ENCODE data around the gene CCNL2. TPM values are rescaled to one million over a fixed set of nuclear protein-coding genes. Genes with fewer than 3 reads are reported as not detected.

CCNL2 gene
- total and polyA plus RNA-seq, 2 experiments from 2014 or later, result 115 to 146 TPM

DNA sequence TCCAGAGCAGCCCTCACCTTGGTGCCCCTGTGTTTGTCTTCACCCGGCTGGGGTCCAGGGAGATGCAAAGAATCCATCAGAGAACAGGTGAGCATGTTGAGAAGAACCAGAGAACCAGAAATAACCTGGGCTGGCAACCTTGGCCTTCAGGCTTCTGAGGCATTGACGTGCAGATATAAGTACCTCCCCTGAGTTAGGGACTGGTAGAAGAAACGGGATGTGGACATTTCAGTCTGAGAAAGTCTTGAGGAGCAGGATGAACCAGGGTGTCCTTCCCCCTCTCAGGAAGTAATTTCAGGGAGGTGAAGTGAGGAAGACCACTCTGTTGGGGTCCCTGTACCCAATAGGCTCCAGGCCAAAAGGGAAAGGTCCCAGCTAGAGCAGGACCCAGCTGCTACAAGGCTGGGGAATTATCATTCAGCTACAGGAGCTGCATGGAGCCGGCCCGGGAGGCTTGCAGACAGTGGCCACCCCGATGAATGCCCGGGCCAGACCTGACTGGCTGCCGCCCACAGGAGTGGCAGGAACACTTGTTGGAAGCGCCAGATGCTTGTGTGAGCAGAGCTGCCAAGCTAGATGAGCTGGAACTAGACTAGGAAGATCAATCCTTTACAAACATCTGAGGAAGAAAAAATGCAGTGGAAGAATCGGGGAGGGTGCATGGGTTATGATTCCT is 22.4 kb downstream of the CCNL2 start (continued):
- TF ChIP-seq, protein P1, sequence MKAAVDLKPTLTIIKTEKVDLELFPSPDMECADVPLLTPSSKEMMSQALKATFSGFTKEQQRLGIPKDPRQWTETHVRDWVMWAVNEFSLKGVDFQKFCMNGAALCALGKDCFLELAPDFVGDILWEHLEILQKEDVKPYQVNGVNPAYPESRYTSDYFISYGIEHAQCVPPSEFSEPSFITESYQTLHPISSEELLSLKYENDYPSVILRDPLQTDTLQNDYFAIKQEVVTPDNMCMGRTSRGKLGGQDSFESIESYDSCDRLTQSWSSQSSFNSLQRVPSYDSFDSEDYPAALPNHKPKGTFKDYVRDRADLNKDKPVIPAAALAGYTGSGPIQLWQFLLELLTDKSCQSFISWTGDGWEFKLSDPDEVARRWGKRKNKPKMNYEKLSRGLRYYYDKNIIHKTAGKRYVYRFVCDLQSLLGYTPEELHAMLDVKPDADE (IDR thresholded peaks at IDR 0.05), result no peak
- TF ChIP-seq POLR2AphosphoS5 (IDR thresholded peaks at IDR 0.05; ENCODE audit: low read depth) (no peak), CREB1 (CRISPR knock-in tag; IDR thresholded peaks at IDR 0.05; ENCODE audit: low read depth) (no peak)

- no peak within 1 kb of the TSS for H2AFZ ChIP-seq
- H4K20me1 ChIP-seq (replicated peaks; ENCODE audit: insufficient read depth), result peaks cover 12% of the 10 kb centered on the region
- peaks cover 7% of the 10 kb centered on the region for H3K4me1 Mint-ChIP-seq
- H3K4me2 ChIP-seq, result peak within 1 kb of the TSS; percentile 88
- no peaks in the 10 kb centered on the region for H3K9me2 ChIP-seq (ENCODE audit: insufficient read depth)
- peak within 1 kb of the TSS; percentile 94 for H3K27ac ChIP-seq (ENCODE audit: low read depth)
- peak within 1 kb of the TSS; percentile 96 for H3K4me3 ChIP-seq
- no peaks in the 10 kb centered on the region for H3K36me3 ChIP-seq (ENCODE audit: insufficient read depth)
- no peaks in the 10 kb centered on the region for H3K27me3 ChIP-seq (ENCODE audit: insufficient read depth)
- H3K27me3 Mint-ChIP-seq (ENCODE audit: insufficient read depth, low read depth, poor library complexity), result peaks cover 5% of the 10 kb centered on the region
- H3K79me2 ChIP-seq (replicated peaks; ENCODE audit: insufficient read depth), result peaks cover 21% of the 10 kb centered on the region
- ATAC-seq (peak; percentile 87), DNase-seq (ENCODE audit: low spot score) (peak; percentile 100)
- H3F3A ChIP-seq (replicated peaks; ENCODE audit: low read depth), result peaks cover 19% of the 10 kb centered on the region
- H3K9me3 Mint-ChIP-seq, result no peaks in the 10 kb centered on the region; the same call in 2 of the 3 replicates
- peaks cover 9% of the 10 kb centered on the region for H3K4me1 ChIP-seq (ENCODE audit: insufficient read depth)
- peak within 1 kb of the TSS; percentile 90 for H3K4me3 Mint-ChIP-seq
- peaks cover 9% of the 10 kb centered on the region; the same call in 2 of the 3 replicates for H3K36me3 Mint-ChIP-seq (ENCODE audit: low read depth)
- peak within 1 kb of the TSS; percentile 98 for H3K27ac Mint-ChIP-seq
- TF ChIP-seq ZNF331 (CRISPR knock-in tag; IDR thresholded peaks at IDR 0.05; ENCODE audit: low read depth) (peak; percentile 42), NANOG (IDR thresholded peaks at IDR 0.05; ENCODE audit: borderline replicate concordance) (no peak), EZH2phosphoT487 (IDR thresholded peaks at IDR 0.05; ENCODE audit: unreplicated experiment) (no peak), ZNF114 (CRISPR knock-in tag; IDR thresholded peaks at IDR 0.05) (peak; percentile 82; the same call in 1 of the 2 replicates), POLR2AphosphoS5 (IDR thresholded peaks at IDR 0.05; ENCODE audit: low read depth) (peak; percentile 81), CREB1 (CRISPR knock-in tag; IDR thresholded peaks at IDR 0.05; ENCODE audit: low read depth) (peak; percentile 93), ZNF462 (CRISPR knock-in tag; IDR thresholded peaks at IDR 0.05) (no peak)
- TF ChIP-seq, protein P2, sequence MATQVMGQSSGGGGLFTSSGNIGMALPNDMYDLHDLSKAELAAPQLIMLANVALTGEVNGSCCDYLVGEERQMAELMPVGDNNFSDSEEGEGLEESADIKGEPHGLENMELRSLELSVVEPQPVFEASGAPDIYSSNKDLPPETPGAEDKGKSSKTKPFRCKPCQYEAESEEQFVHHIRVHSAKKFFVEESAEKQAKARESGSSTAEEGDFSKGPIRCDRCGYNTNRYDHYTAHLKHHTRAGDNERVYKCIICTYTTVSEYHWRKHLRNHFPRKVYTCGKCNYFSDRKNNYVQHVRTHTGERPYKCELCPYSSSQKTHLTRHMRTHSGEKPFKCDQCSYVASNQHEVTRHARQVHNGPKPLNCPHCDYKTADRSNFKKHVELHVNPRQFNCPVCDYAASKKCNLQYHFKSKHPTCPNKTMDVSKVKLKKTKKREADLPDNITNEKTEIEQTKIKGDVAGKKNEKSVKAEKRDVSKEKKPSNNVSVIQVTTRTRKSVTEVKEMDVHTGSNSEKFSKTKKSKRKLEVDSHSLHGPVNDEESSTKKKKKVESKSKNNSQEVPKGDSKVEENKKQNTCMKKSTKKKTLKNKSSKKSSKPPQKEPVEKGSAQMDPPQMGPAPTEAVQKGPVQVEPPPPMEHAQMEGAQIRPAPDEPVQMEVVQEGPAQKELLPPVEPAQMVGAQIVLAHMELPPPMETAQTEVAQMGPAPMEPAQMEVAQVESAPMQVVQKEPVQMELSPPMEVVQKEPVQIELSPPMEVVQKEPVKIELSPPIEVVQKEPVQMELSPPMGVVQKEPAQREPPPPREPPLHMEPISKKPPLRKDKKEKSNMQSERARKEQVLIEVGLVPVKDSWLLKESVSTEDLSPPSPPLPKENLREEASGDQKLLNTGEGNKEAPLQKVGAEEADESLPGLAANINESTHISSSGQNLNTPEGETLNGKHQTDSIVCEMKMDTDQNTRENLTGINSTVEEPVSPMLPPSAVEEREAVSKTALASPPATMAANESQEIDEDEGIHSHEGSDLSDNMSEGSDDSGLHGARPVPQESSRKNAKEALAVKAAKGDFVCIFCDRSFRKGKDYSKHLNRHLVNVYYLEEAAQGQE (IDR thresholded peaks at IDR 0.05; ENCODE audit: unreplicated experiment), result no peak
- TF ChIP-seq, protein P3, sequence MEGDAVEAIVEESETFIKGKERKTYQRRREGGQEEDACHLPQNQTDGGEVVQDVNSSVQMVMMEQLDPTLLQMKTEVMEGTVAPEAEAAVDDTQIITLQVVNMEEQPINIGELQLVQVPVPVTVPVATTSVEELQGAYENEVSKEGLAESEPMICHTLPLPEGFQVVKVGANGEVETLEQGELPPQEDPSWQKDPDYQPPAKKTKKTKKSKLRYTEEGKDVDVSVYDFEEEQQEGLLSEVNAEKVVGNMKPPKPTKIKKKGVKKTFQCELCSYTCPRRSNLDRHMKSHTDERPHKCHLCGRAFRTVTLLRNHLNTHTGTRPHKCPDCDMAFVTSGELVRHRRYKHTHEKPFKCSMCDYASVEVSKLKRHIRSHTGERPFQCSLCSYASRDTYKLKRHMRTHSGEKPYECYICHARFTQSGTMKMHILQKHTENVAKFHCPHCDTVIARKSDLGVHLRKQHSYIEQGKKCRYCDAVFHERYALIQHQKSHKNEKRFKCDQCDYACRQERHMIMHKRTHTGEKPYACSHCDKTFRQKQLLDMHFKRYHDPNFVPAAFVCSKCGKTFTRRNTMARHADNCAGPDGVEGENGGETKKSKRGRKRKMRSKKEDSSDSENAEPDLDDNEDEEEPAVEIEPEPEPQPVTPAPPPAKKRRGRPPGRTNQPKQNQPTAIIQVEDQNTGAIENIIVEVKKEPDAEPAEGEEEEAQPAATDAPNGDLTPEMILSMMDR (conservative IDR thresholded peaks at IDR 0.05; ENCODE audit: low read depth in 2 of 2), result peak in 1 of 2 experiments; percentile 26; a peak in 2 of 4 replicates
Observed at GRCh38 chr1:1374929-1375662, 24.0 kb downstream of the CCNL2 start, which contains the start of gene AURKAIP1. Gene AURKAIP1, minus strand, starts transcription at chr1:1375207. Its CDS starts 451 bp downstream, at chr1:1374756.
